GM21723 (cell line): ENCODE data around the gene EPS8.

Source experiments
- ATAC-seq: cut with Tn5 transposase; IDR thresholded peaks from one replicate; pipeline ENCODE4 v1.9.1; 2021; ENCODE audit warnings: mild to moderate bottlenecking, moderate library complexity; ENCODE audit not compliant: unreplicated experiment

EPS8 gene

DNA sequence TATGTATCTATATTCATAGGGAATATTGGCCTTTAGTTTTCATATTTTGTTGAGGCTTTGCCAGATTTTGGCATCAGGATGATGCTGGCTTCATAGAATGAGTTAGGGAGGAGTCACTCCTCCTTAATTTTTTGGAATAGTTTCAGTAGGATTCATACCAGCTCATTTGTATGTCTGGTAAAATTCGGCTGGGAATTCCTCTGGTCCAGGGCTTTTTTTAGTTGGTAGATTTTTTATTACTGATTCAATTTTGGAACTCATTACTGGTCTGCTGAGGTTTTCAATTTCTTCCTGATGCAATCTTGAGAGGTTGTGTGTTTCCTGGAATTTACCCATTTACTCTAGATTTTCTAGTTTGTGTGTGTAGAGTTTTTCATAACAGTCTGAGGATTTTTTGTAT is 175.2 kb downstream of the EPS8 start:
- ATAC-seq, result no peak

DNA sequence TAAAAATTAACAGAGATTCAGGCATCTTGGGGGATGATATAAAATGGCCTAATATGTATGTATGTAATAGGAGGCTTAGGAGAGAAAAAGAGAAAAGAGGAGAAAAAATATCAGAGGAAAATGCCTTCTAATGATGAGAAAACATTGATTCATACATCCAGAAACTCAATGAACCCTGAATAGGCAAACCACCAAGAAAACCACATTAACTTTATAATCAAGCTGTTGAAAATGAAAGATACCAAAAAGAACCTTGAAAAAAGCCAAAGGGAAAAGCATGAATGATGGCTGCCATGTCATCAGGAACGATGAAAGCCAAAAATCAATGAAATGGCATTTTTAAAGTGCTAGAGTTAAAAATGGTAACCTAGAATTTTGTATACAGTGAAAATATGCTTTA is 180.2 kb downstream of the EPS8 start:
- no peak for ATAC-seq

- no peak for ATAC-seq
Measured at GRCh38 chr12:15608406-15608805, 180.8 kb downstream of the EPS8 start.

DNA sequence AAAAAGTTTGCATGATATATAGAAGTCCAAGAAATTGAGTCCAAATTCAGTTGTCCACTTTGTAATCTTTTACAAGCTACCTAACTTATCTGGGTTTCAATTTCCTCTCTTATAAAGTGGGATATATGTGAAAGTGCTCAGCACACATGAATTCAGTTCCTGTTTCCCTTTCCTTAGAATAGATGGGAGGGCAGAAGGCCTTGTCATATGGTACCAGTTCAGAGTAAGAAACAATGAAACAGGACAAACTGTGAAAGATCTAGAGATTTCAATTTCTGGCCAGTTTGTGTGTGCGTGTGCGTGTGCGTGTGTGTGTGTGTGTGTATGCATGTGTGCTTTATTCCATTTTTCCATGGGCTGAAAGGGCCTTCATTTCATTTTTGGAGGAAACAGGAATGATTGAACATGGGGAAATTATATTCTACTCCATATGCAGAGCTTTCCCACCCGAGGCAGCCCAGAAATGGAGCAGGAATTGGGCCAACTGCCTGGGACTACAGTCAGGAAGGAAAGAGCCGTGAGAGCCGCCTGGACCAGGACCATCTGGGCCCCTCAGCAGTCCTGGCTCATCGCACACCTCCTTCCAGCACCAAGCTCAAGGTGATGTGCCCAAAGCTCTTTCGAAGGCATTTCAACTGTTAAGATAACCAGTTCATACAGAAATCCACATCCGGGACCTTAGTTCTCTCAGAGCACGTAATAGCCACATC is 183.2 kb downstream of the EPS8 start:
- ATAC-seq, result no peak

DNA sequence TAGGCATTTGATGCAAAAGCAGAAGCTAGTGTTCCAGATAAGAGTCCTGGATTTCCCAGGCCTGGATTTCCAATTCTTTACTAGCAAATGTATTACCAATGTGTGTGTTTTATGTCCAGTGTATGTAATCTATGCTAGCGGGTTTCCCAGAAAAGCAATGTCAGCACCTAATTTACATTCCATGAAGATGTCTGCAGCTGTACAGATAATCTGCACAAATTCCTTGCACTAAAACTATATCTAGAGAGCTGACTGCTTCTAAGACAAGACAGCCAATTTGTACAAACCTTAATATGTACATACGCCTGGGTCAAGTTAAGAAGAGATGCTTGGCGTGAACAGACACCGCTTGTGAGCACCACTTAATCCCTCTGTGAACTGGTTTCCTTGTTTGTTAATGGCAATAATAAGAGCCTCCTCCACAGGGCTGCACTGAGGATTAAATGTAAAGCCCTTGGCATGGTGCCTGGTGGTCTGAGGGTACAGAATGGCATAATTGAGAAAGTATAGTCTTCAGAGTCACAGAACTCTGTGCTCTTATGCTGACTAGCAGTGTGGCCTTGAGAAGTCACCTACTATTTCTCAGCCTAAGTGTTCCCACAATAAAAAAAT is 185.6 kb downstream of the EPS8 start:
- no peak for ATAC-seq

- ATAC-seq, result no peak
Measured at GRCh38 chr12:15602051-15602672, 187.0 kb downstream of the EPS8 start.

DNA sequence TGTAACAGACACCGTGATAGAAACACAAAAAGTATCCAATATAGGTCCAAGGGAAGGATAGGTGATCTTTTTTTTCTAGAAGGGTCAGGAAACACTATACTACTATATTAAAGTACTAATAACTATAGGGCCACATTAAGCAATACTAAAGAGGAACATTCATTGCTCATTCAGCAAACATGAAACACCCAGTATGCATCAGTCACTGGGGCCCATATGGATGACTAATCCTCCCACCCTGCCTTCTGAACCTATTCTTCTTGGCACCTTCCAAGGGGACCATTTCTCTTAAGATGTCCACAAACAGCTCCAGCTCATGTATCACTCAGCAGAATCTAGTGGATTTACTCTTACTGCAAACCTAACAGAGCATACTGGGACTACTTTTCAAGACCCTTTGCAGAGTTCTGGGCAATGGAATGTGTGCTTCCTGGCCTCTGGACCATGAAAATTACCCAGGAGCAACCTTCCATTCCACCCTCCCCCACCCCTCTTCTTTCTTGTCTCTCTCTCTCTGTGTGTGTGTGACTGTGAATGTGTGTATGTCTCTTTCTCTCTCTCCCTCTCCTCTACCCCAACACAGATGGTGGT is 187.9 kb downstream of the EPS8 start:
- ATAC-seq, result no peak

GRCh38 chr12:15600223-15600935 is 188.8 kb downstream of the EPS8 start:
- no peak for ATAC-seq

DNA sequence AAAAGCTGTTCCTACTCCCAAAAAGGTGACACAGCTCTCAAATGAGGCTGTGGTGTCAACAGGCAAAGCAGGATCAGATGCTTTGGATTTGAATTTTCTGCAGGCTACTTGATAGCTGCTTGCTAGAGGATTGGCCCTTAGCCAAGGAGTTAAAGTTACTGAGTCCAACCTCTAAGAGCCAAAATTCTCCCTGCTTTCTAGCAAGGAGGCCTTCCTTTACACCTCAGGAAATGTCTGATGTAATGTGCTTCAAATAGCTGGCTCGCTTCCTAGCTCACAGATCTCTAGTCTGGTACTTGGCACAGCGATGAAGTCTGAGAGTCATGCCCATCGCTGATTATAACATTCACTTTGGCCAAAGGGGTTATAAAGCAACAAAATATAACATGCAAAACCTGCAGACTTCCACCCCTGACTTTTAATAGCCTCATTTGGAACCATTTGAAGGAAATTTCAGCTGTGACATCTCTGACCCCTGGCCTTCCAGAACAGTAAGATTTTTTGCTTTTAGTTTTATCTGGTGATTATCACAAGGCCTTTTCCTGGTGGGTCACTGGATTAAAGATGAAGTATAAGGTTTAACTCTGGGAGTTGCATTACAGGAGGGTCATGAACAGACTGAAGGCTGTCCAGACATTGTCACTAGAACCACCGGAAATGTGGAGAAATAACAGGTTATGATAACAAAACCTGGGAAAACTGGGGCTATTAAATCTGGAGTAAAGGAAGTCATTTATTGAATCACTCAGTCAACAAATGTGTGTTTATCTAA is 189.7 kb downstream of the EPS8 start:
- ATAC-seq, result no peak

- no peak for ATAC-seq
Measured at GRCh38 chr12:15597125-15597830, 191.9 kb downstream of the EPS8 start.

DNA sequence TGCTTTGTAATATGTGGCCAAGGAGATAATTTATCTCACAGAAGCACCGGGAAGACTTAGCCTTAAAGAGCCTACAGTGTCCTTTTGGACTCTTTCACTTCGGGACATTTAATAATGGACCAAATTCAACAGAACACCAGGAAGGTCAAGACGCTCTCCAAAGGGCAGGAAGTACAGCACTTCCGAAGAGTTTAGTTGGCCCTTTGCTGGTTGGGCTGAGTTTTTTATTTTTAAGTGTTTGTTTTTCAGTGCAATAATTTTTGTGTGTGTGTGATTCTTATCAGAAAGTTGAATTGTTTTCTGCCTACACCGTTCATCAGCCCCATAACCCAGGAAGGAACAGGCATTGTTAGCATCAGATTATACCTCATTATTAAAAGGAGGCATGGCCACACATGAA is 193.0 kb downstream of the EPS8 start:
- no peak for ATAC-seq

DNA sequence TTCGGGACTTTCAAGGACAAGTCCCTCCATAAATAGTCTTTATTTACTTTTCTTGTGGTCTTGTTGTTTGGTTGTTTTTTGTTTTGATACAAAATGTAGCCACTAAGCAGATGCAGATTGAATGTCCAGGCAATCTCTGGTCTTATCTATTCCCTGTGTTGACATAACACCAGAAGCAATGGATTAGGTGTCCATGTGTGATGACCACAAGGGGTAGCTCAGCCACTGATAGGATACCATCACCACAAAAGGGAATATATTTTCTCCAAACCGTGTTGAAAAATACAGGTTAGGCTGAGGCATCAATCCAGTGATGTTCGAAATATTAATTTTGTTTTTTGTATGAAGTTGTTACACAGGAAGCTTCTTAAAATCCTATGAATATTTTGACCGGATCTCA is 196.3 kb downstream of the EPS8 start:
- no peak for ATAC-seq

GRCh38 chr12:15591811-15592210 is 197.4 kb downstream of the EPS8 start:
- no peak for ATAC-seq

GRCh38 chr12:15590180-15590826 is 198.9 kb downstream of the EPS8 start:
- ATAC-seq, result peak; percentile 98

- ATAC-seq, result no peak
Measured at GRCh38 chr12:15589328-15590032, 199.7 kb downstream of the EPS8 start.

- peak; percentile 69 for ATAC-seq
Measured at GRCh38 chr12:15584366-15585041, 204.7 kb downstream of the EPS8 start.

GRCh38 chr12:15583804-15584203 is 205.4 kb downstream of the EPS8 start:
- no peak for ATAC-seq

- ATAC-seq, result no peak
Measured at GRCh38 chr12:15581006-15581405, 208.2 kb downstream of the EPS8 start.
